GM19467 (cell line): Measurements from ENCODE around the gene SLIT1.

Experiments
- ATAC-seq: cut with Tn5 transposase; IDR thresholded peaks from one replicate; pipeline ENCODE4 v1.9.1; 2021; ENCODE audit warnings: mild to moderate bottlenecking, moderate library complexity; ENCODE audit not compliant: unreplicated experiment

SLIT1 gene

GRCh38 chr10:97185326-97186058, at the start of gene SLIT1:
Gene SLIT1, minus strand, starts transcription at chr10:97185959. Its CDS starts 285 bp downstream, at chr10:97185674.
- ATAC-seq = no peak

- no peak for ATAC-seq
Observed at GRCh38 chr10:97235353-97235752, 49.6 kb upstream of the SLIT1 start.

GRCh38 chr10:97234400-97234799, 48.6 kb upstream of the SLIT1 start:
- ATAC-seq = no peak

- ATAC-seq = no peak
Observed at GRCh38 chr10:97230146-97230545, 44.4 kb upstream of the SLIT1 start.

- ATAC-seq = no peak
Observed at GRCh38 chr10:97229322-97230015, 43.7 kb upstream of the SLIT1 start.

- no peak for ATAC-seq
Observed at GRCh38 chr10:97228775-97229157, 43.0 kb upstream of the SLIT1 start.

GRCh38 chr10:97228130-97228774, 42.5 kb upstream of the SLIT1 start:
- no peak for ATAC-seq

GRCh38 chr10:97226398-97226797, 40.6 kb upstream of the SLIT1 start:
- ATAC-seq = no peak

- ATAC-seq = no peak
Observed at GRCh38 chr10:97224483-97225435, 39.0 kb upstream of the SLIT1 start.

GRCh38 chr10:97222326-97222961, 36.7 kb upstream of the SLIT1 start:
- ATAC-seq = no peak

GRCh38 chr10:97220355-97220754, 34.6 kb upstream of the SLIT1 start:
- ATAC-seq = no peak

- no peak for ATAC-seq
Observed at GRCh38 chr10:97217299-97217698, 31.5 kb upstream of the SLIT1 start.

- ATAC-seq = no peak
Observed at GRCh38 chr10:97215619-97216260, 30.0 kb upstream of the SLIT1 start.

GRCh38 chr10:97213431-97213830, 27.7 kb upstream of the SLIT1 start:
- ATAC-seq = no peak

GRCh38 chr10:97211229-97211628, 25.5 kb upstream of the SLIT1 start:
- no peak for ATAC-seq

GRCh38 chr10:97210543-97210960, 24.8 kb upstream of the SLIT1 start:
- no peak for ATAC-seq

GRCh38 chr10:97207756-97208346, 22.1 kb upstream of the SLIT1 start:
- no peak for ATAC-seq

- ATAC-seq = no peak
Observed at GRCh38 chr10:97207131-97207530, 21.4 kb upstream of the SLIT1 start.
